HFFc6 (cell line): ENCODE results near the gene NQO2. TPM values are rescaled to one million over a fixed set of nuclear protein-coding genes. Genes with fewer than 3 reads are reported as not detected.
"Not testable (repeated sequence)": the region's sequence is repeated elsewhere in the genome, so short reads cannot be mapped to it uniquely, and the experiment has no call there.

Experiments
- DNase-seq: peaks from one replicate; pipeline ENCODE4 v3.0.0-alpha.2; 2018
- H3K27ac Mint-ChIP-seq: 2 replicates; pipeline ENCODE4 v1.8.0; 2020; ENCODE audit warnings: mild to moderate bottlenecking, mixed read lengths
- H3K27me3 Mint-ChIP-seq: 2 replicates; pipeline ENCODE4 v1.8.0; 2021; ENCODE audit warnings: mild to moderate bottlenecking, moderate library complexity, mixed read lengths; ENCODE audit not compliant: insufficient read depth
- H3K36me3 Mint-ChIP-seq: 2 replicates; pipeline ENCODE4 v1.8.0; 2021; ENCODE audit warnings: low read depth, mixed read lengths
- H3K4me1 Mint-ChIP-seq: 2 replicates; pipeline ENCODE4 v1.8.0; 2020; ENCODE audit warnings: low read depth, mixed read lengths
- H3K4me3 Mint-ChIP-seq: 2 replicates; pipeline ENCODE4 v1.8.0; 2020; ENCODE audit warnings: mild to moderate bottlenecking, moderate library complexity, mixed read lengths
- H3K9me3 Mint-ChIP-seq: 2 replicates; pipeline ENCODE4 v1.8.0; 2020; ENCODE audit warnings: mild to moderate bottlenecking, mixed read lengths
- CTCF ChIP-seq: fragments of 200-600 bp; sonication (generic); IDR thresholded peaks from 2 replicates; pipeline ENCODE4 v1.5.0; 2021; ENCODE audit warnings: antibody characterized with exemption, mild to moderate bottlenecking
- total RNA-seq, 6 experiments: library from RNA; stranded (reverse); fragmentation: NEBNext Ultra II Directional; extraction: Animal tissue kit (Norgen Biotek cat#: 25700); gene quantifications; 2 replicates in 1 of 6; 3 replicates in 5 of 6; pipeline ENCODE4 v1.2.3, GENCODE V29; 2021

The NQO2 gene
- total RNA-seq, 6 experiments from 2014 or later, result 28.9 to 48.6 (median 43.6) TPM

GRCh38 chr6:3001146-3001772 lies 1.6 kb downstream of the NQO2 start:
- peak overlapping the region; percentile 79 for H3K27ac Mint-ChIP-seq
- H3K36me3 Mint-ChIP-seq, result peaks cover 6% of the 10 kb centered on the region
- no peak for DNase-seq
- TF ChIP-seq CTCF, result no peak
- H3K27me3 Mint-ChIP-seq, result no peaks in the 10 kb centered on the region
- peaks cover 35% of the 10 kb centered on the region for H3K4me1 Mint-ChIP-seq
- H3K9me3 Mint-ChIP-seq, result no peaks in the 10 kb centered on the region
- H3K4me3 Mint-ChIP-seq, result peak overlapping the region; percentile 88; the same call in 1 of the 2 replicates

- Mint-ChIP-seq H3K27me3 (no peaks in the 10 kb centered on the region), H3K27ac (peak overlapping the region; percentile 79), H3K36me3 (peaks cover 9% of the 10 kb centered on the region), H3K4me3 (no peak overlapping the region), H3K4me1 (peaks cover 35% of the 10 kb centered on the region), H3K9me3 (no peaks in the 10 kb centered on the region)
- peak; percentile 87 for DNase-seq
- TF ChIP-seq CTCF, result peak; percentile 89
These were observed 2.1 kb downstream of the NQO2 start for GRCh38 chr6:3001773-3002293.

GRCh38 chr6:3003226-3003625 lies 3.5 kb downstream of the NQO2 start:
- H3K4me3 Mint-ChIP-seq, H3K27me3 Mint-ChIP-seq, DNase-seq, H3K9me3 Mint-ChIP-seq: not testable (repeated sequence)
- Mint-ChIP-seq H3K27ac (peak overlapping the region; percentile 27), H3K36me3 (peaks cover 19% of the 10 kb centered on the region), H3K4me1 (peaks cover 32% of the 10 kb centered on the region)

- H3K27me3 Mint-ChIP-seq, result no peaks in the 10 kb centered on the region
- peaks cover 31% of the 10 kb centered on the region for H3K36me3 Mint-ChIP-seq
- H3K9me3 Mint-ChIP-seq, result peaks cover 1% of the 10 kb centered on the region; the same call in 1 of the 2 replicates
- H3K4me1 Mint-ChIP-seq, result peaks cover 26% of the 10 kb centered on the region
- no peak for TF ChIP-seq CTCF
- no peak overlapping the region for H3K27ac Mint-ChIP-seq
- H3K4me3 Mint-ChIP-seq, result no peak overlapping the region
- DNase-seq, result no peak
These were observed 5.4 kb downstream of the NQO2 start for GRCh38 chr6:3005077-3005476.

- peaks cover 8% of the 10 kb centered on the region; the same call in 1 of the 2 replicates for H3K9me3 Mint-ChIP-seq
- no peak overlapping the region for H3K27ac Mint-ChIP-seq
- peaks cover 30% of the 10 kb centered on the region for H3K4me1 Mint-ChIP-seq
- H3K27me3 Mint-ChIP-seq, result no peaks in the 10 kb centered on the region
- TF ChIP-seq CTCF, result no peak
- DNase-seq, result no peak
- peaks cover 39% of the 10 kb centered on the region for H3K36me3 Mint-ChIP-seq
- H3K4me3 Mint-ChIP-seq, result no peak overlapping the region
These were observed 6.2 kb downstream of the NQO2 start for GRCh38 chr6:3005874-3006273.

- H3K4me3 Mint-ChIP-seq, result no peak overlapping the region
- peaks cover 27% of the 10 kb centered on the region for H3K4me1 Mint-ChIP-seq
- H3K36me3 Mint-ChIP-seq, result peaks cover 45% of the 10 kb centered on the region
- TF ChIP-seq CTCF, result no peak
- no peak for DNase-seq
- H3K27me3 Mint-ChIP-seq, result no peaks in the 10 kb centered on the region
- peaks cover 14% of the 10 kb centered on the region; the same call in 1 of the 2 replicates for H3K9me3 Mint-ChIP-seq
- no peak overlapping the region for H3K27ac Mint-ChIP-seq
These were observed 6.8 kb downstream of the NQO2 start for GRCh38 chr6:3006476-3006875.
